Right lobe of liver (tissue), 4 donors: ENCODE measurements around the gene LYPLAL1.

Experiments used
- POLR2A ChIP-seq: fragments of 450-650 bp; IDR thresholded peaks from one replicate; pipeline ENCODE4 v1.6.1; 2017; ENCODE audit warnings: antibody characterized with exemption, mild to moderate bottlenecking
- TF ChIP-seq, protein P1 (sequence below), 4 donors: fragments of 200-600 bp in 3 of 4; fragments of 450-650 bp in 1 of 4; IDR thresholded peaks; one replicate each; pipeline versions ENCODE4 v1.5.1 to v1.8.0; 2016 to 2022; ENCODE audit warnings: antibody characterized with exemption in 4 of 4, mild to moderate bottlenecking in 2 of 4
- donor health status: DM: no; HTN: no; CAD: no.
- donor health status: DM: no; HTN: no; CAD: no.
- donor health status: DM: no; HTN: yes; CAD: no.

DNA sequence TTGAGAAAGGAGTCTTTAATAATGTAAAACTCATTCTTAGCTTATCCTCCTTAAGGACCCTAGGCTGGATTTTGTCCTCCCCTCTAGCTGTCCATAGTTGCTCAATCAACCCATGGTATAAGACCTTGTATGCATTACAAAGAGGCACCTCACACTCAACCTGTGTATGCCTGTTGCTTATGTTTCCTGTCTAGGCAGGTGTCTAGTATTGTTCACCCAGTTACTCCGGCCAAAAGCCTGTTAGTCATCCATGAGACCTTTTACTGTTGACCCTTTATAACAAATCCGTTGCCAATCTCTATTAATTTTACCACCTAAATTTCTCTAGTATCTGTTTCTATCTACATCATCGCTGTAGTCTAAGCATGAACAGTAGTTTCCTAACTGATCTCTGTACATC is 3.7 kb downstream of the LYPLAL1 start:
- TF ChIP-seq, protein P1, sequence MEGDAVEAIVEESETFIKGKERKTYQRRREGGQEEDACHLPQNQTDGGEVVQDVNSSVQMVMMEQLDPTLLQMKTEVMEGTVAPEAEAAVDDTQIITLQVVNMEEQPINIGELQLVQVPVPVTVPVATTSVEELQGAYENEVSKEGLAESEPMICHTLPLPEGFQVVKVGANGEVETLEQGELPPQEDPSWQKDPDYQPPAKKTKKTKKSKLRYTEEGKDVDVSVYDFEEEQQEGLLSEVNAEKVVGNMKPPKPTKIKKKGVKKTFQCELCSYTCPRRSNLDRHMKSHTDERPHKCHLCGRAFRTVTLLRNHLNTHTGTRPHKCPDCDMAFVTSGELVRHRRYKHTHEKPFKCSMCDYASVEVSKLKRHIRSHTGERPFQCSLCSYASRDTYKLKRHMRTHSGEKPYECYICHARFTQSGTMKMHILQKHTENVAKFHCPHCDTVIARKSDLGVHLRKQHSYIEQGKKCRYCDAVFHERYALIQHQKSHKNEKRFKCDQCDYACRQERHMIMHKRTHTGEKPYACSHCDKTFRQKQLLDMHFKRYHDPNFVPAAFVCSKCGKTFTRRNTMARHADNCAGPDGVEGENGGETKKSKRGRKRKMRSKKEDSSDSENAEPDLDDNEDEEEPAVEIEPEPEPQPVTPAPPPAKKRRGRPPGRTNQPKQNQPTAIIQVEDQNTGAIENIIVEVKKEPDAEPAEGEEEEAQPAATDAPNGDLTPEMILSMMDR (IDR thresholded peaks at IDR 0.05): no peak
- TF ChIP-seq POLR2A: no peak
